Measurements from ENCODE around the gene GGTA1. TPM values are rescaled to one million over a fixed set of nuclear protein-coding genes. Genes with fewer than 3 reads are reported as not detected.

GGTA1 gene
- polyA plus RNA-seq, 1 of the 3 experiments (the other 2 are of a cell fraction): 0.03 TPM

DNA sequence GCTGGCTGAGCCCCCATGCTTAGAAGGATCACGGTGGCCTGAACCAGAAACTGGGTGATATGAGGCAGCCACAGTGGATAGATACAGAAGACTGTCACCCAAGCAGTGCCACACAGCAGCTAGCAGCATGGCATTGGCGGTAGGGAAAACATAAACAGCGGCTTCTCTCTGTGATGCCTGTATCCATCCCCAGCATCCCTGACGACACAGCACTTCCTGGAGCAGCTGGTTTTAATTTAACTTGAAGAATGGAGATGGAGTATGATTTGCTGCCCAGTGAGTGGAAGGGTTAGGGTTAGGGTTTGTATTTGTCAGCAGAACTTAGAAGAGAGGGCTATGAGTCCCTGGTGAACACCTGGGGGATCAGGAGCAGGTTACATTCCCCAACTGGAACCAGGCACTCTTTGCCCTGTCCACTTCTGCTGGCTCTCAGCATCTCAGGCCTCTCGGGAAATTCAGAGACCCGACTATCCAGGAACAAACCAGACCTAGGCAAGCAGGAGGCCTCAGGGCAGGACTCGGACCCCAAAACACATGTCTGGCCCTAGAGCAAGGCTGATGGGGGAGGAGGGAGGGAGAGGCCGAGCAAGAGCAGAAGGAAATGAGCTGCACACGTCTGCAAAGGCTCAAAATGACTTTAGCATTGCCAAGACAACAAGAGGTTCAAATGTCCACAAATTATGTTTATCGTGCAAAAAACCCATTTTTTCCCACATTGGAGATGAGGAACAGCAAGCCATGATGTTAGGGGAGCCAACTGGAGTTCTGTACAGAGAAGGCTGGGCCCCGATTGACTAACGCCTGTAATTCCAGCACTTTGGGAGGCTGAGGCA is 6.5 kb upstream of the GGTA1 start:
- Histone ChIP-seq H3K9me2 (no peaks in the 10 kb centered on the region), H3K9me3 (no peaks in the 10 kb centered on the region), H3K9ac (no peak overlapping the region), H3K4me2 (no peak overlapping the region), H3K27ac (ENCODE audit: low read depth in 2 of 2, low read length in 1 of 2) (peak overlapping the region; percentile 39 to 96; a peak in 3 of 4 replicates), H3K4me1 (ENCODE audit: control insufficient read depth in 1 of 2, insufficient read depth in 2 of 2, low read depth in 1 of 2, low read length in 1 of 2) (peaks cover 5 to 29% of the 10 kb centered on the region in 2 experiments; a peak in 2 of 4 replicates), H3K79me2 (ENCODE audit: insufficient read depth) (no peaks in the 10 kb centered on the region), H4K20me1 (ENCODE audit: insufficient read depth) (no peaks in the 10 kb centered on the region), H3K36me3 (replicated peaks in 1 of 2; ENCODE audit: control insufficient read depth in 1 of 2, insufficient read depth in 2 of 2, low read length in 1 of 2) (no peaks in the 10 kb centered on the region), H2AFZ (ENCODE audit: low read depth) (no peak overlapping the region), H3K4me3 (ENCODE audit: low read depth in 2 of 2, low read length in 1 of 2) (no peak overlapping the region), H3K27me3 (ENCODE audit: insufficient read depth) (no peaks in the 10 kb centered on the region), H3F3A (replicated peaks; ENCODE audit: insufficient read depth) (no peaks in the 10 kb centered on the region)
- TF ChIP-seq CHD2 (IDR thresholded peaks at IDR 0.05; ENCODE audit: low read length, partially characterized antibody): peak; percentile 36
- TF ChIP-seq TCF12 (IDR thresholded peaks at IDR 0.05): peak; percentile 86
- TF ChIP-seq EP300 (IDR thresholded peaks at IDR 0.05; ENCODE audit: borderline replicate concordance in 1 of 2, low read depth in 1 of 2, low read length in 1 of 2): peak in 1 of 2 experiments; percentile 49; a peak in 2 of 4 replicates
- TF ChIP-seq RCOR1 (IDR thresholded peaks at IDR 0.05; ENCODE audit: low read length): peak; percentile 59; the same call in 1 of the 2 replicates
- TF ChIP-seq TEAD4 (IDR thresholded peaks at IDR 0.05; ENCODE audit: borderline replicate concordance, insufficient read depth): no peak
- TF ChIP-seq FOXM1 (IDR thresholded peaks at IDR 0.05; ENCODE audit: low read depth): no peak
- TF ChIP-seq MXI1 (IDR thresholded peaks at IDR 0.05; ENCODE audit: low read depth, low read length): peak; percentile 93
- TF ChIP-seq FOXJ3 (CRISPR knock-in tag; IDR thresholded peaks at IDR 0.05): peak; percentile 69; the same call in 1 of the 2 replicates
- peak; percentile 79 for DNase-seq
- ChIA-PET CTCF (interaction anchor here (0.9 to 1.6 kb wide), 5 partner anchors 33 to 186 kb away, joined by 3 to 10 read pairs (median 4); no protein-coding TSS in a partner anchor), POLR2A (interaction anchor here (1.1 kb wide), 1 partner anchor 35 kb away, joined by 3 read pairs; no protein-coding TSS in a partner anchor)
- 54% methylated on average over 12 of the region's 12 CpGs for WGBS (ENCODE audit: low lambda C conversion rate)

DNA sequence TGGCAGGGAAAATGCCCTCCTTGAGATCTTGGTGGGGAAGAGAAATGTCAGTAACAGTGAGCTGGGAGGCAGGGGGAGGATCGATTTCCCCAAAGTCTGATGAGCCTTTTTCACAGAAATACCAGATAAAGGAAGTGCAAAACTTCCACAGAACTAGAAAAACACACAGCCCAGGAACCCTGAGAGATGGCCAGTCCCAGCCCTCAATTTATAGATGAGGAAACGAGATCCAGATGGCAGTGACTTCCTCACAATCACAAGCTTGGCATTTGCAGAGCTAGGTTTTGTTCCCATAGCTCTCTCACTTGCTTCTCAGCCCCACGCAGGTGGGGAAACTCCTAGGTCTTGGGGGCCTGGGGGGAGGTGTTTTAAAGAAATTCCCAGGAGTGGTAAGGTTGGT is 3.8 kb upstream of the GGTA1 start:
- no peaks in the 10 kb centered on the region for H3K9me3 ChIP-seq
- H3K9me2 ChIP-seq: no peaks in the 10 kb centered on the region
- no peaks in the 10 kb centered on the region for H3K36me3 ChIP-seq (replicated peaks in 1 of 2; ENCODE audit: control insufficient read depth in 1 of 2, insufficient read depth in 2 of 2, low read length in 1 of 2)
- H3F3A ChIP-seq (replicated peaks; ENCODE audit: insufficient read depth): peaks cover 7% of the 10 kb centered on the region
- TF ChIP-seq, protein P1, sequence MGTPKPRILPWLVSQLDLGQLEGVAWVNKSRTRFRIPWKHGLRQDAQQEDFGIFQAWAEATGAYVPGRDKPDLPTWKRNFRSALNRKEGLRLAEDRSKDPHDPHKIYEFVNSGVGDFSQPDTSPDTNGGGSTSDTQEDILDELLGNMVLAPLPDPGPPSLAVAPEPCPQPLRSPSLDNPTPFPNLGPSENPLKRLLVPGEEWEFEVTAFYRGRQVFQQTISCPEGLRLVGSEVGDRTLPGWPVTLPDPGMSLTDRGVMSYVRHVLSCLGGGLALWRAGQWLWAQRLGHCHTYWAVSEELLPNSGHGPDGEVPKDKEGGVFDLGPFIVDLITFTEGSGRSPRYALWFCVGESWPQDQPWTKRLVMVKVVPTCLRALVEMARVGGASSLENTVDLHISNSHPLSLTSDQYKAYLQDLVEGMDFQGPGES (IDR thresholded peaks at IDR 0.05; ENCODE audit: low read depth, low read length): no peak
- peak; percentile 82 for TF ChIP-seq TCF12 (IDR thresholded peaks at IDR 0.05)
- peak overlapping the region; percentile 70 to 84 for H3K27ac ChIP-seq (ENCODE audit: low read depth in 2 of 2, low read length in 1 of 2)
- 0 out of 2 replicates have a peak overlapping the region, but pooled peaks have one; percentile 43 for H2AFZ ChIP-seq (ENCODE audit: low read depth)
- ChIA-PET POLR2A (interaction anchor here (1.2 kb wide), 1 partner anchor 26 kb away, joined by 4 read pairs; no protein-coding TSS in a partner anchor), CTCF (interaction anchor here (0.8 to 1.4 kb wide), 5 partner anchors 35 to 118 kb away, joined by 3 to 5 read pairs (median 3); no protein-coding TSS in a partner anchor)
- no peaks in the 10 kb centered on the region for H3K27me3 ChIP-seq (ENCODE audit: insufficient read depth)
- no peak overlapping the region for H3K4me3 ChIP-seq (ENCODE audit: low read depth in 2 of 2, low read length in 1 of 2)
- DNase-seq: peak; percentile 60
- H3K4me2 ChIP-seq: peak overlapping the region; percentile 47; the same call in 1 of the 2 replicates
- WGBS (ENCODE audit: low lambda C conversion rate): 26% methylated on average over 3 of the region's 3 CpGs
- no peaks in the 10 kb centered on the region for H4K20me1 ChIP-seq (ENCODE audit: insufficient read depth)
- H3K9ac ChIP-seq: no peak overlapping the region
- peaks cover 5 to 36% of the 10 kb centered on the region in 2 experiments; a peak in 3 of 4 replicates for H3K4me1 ChIP-seq (ENCODE audit: control insufficient read depth in 1 of 2, insufficient read depth in 2 of 2, low read depth in 1 of 2, low read length in 1 of 2)
- no peaks in the 10 kb centered on the region for H3K79me2 ChIP-seq (ENCODE audit: insufficient read depth)

Data from SK-N-SH (cell line).